ENCODE results near the gene FZD10. TPM values are rescaled to one million over a fixed set of nuclear protein-coding genes. Genes with fewer than 3 reads are reported as not detected.

FZD10 gene
- total and polyA plus RNA-seq, 2 of the 4 experiments (the other 2 are of a cell fraction): not detected

DNA sequence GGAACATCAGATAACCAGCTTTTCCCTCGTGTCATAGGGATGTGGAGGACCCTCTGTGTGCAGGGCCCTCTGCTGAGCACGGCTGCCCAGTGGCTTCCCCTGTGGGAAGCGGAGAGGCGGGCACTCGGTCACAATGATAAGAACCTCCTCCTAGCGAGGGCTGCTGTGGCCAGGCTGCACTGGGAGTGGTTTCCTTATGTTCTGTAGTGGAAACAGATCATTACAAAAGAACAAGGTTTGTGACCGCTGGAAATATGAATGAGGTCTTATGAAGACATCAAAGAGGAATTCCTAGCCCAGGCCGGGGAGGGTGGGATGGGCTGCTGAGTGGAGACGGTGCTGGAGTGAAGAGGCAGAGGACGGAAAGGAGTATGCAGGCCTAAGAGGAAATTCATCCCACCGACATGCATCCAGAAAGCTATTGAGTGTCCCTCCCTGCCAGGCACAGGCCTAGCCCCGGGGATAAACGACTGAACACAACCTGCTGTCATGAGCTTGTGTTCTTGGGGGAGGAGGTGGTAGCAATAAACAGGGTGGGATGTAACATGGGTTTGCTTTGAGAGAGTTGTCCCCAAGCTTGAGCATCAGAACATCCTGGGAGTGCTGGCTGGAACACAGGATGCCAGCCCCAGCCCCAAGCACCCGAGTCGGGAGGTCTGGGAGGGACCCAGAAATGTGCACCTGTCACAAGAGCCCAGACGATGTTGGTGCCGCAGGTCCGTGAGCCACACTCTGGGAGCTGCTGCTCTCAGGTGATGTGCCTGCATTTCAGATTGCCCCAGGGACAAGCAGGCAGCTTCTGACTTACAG is 37.5 kb downstream of the FZD10 start:
- ATAC-seq (ENCODE audit: low read depth): no peak

More for the DNA sequence above, 37.5 kb downstream of the FZD10 start:
- H2AK9ac ChIP-seq (replicated peaks; ENCODE audit: low read depth, low read length, poor library complexity): no peak overlapping the region
- H3K4me2 ChIP-seq (ENCODE audit: low read depth, low read length): no peak overlapping the region
- H4K20me1 ChIP-seq (ENCODE audit: insufficient read depth, low read length): no peaks in the 10 kb centered on the region
- no peaks in the 10 kb centered on the region for H3K9me1 ChIP-seq (ENCODE audit: insufficient read depth, low read length)
- no peak overlapping the region for H3K9ac ChIP-seq (ENCODE audit: low read depth, low read length)
- H3K4ac ChIP-seq (ENCODE audit: low read depth, low read length): no peak overlapping the region
- POLR2A ChIA-PET (ENCODE audit: unreplicated experiment): no interaction called here
- no peak overlapping the region for H3K4me3 ChIP-seq (ENCODE audit: insufficient read depth, low read depth, low read length)
- no peaks in the 10 kb centered on the region for H3K36me3 ChIP-seq (ENCODE audit: control insufficient read depth, insufficient read depth, low read length)
- H4K91ac ChIP-seq (ENCODE audit: insufficient read depth, low read depth, low read length): no peak overlapping the region
- H3K27ac ChIP-seq (ENCODE audit: insufficient read depth, low read length): no peak overlapping the region
- no TSS peak for BruUV-seq (replicated peaks)
- H2BK5ac ChIP-seq (ENCODE audit: low read depth, low read length, poor library complexity, severe bottlenecking): no peak overlapping the region
- H3K9me3 ChIP-seq (ENCODE audit: control insufficient read depth, insufficient read depth, low read length): peaks cover 50% of the 10 kb centered on the region
- no peak for TF ChIP-seq RAD21 (IDR thresholded peaks at IDR 0.05; ENCODE audit: low read length)
- TF ChIP-seq FOS (IDR thresholded peaks at IDR 0.05; ENCODE audit: low read depth, low read length): no peak
- TF ChIP-seq, protein P1, sequence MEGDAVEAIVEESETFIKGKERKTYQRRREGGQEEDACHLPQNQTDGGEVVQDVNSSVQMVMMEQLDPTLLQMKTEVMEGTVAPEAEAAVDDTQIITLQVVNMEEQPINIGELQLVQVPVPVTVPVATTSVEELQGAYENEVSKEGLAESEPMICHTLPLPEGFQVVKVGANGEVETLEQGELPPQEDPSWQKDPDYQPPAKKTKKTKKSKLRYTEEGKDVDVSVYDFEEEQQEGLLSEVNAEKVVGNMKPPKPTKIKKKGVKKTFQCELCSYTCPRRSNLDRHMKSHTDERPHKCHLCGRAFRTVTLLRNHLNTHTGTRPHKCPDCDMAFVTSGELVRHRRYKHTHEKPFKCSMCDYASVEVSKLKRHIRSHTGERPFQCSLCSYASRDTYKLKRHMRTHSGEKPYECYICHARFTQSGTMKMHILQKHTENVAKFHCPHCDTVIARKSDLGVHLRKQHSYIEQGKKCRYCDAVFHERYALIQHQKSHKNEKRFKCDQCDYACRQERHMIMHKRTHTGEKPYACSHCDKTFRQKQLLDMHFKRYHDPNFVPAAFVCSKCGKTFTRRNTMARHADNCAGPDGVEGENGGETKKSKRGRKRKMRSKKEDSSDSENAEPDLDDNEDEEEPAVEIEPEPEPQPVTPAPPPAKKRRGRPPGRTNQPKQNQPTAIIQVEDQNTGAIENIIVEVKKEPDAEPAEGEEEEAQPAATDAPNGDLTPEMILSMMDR (conservative IDR thresholded peaks at IDR 0.05; ENCODE audit: low read depth, low read length): no peak
- no peak for TF ChIP-seq RCOR1 (IDR thresholded peaks at IDR 0.05; ENCODE audit: insufficient replicate concordance, low read length)
- TF ChIP-seq CEBPB (IDR thresholded peaks at IDR 0.05; ENCODE audit: low read depth, low read length): no peak
- no peak for TF ChIP-seq RFX5 (IDR thresholded peaks at IDR 0.05; ENCODE audit: low read depth, low read length)
- no peak for TF ChIP-seq MXI1 (IDR thresholded peaks at IDR 0.05; ENCODE audit: borderline replicate concordance, low read depth, low read length)
- TF ChIP-seq, protein P2, sequence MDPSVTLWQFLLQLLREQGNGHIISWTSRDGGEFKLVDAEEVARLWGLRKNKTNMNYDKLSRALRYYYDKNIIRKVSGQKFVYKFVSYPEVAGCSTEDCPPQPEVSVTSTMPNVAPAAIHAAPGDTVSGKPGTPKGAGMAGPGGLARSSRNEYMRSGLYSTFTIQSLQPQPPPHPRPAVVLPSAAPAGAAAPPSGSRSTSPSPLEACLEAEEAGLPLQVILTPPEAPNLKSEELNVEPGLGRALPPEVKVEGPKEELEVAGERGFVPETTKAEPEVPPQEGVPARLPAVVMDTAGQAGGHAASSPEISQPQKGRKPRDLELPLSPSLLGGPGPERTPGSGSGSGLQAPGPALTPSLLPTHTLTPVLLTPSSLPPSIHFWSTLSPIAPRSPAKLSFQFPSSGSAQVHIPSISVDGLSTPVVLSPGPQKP (IDR thresholded peaks at IDR 0.05; ENCODE audit: borderline replicate concordance, low read depth, low read length): no peak
- TF ChIP-seq NFE2L2 (IDR thresholded peaks at IDR 0.05; ENCODE audit: low read depth, low read length): no peak
- H3K27me3 ChIP-seq (ENCODE audit: control insufficient read depth, insufficient read depth, low read length): no peaks in the 10 kb centered on the region
- 90% methylated on average over 2 of the region's 18 CpGs; no CpG with 5 or more reads in 1 of the 2 experiments for WGBS, 2 experiments (ENCODE audit: extremely low coverage in 2 of 2, insufficient read length in 1 of 2)
- no peaks in the 10 kb centered on the region for H3K79me1 ChIP-seq (ENCODE audit: low read depth in 1 of 2, low read length in 2 of 2)
- no peak overlapping the region for H2BK20ac ChIP-seq (ENCODE audit: low read depth, low read length)
- dilution Hi-C loops (cut with HindIII; ENCODE audit: low sequenced_read_pairs, unreplicated experiment) (no loop called here), in situ Hi-C loops (cut with MboI; ENCODE audit: low sequenced_read_pairs) (no loop called here), intact Hi-C loops (cut with micrococcal nuclease) (no loop called here)
- no peak overlapping the region for H3K18ac ChIP-seq (ENCODE audit: low read depth, low read length)
- no peak overlapping the region for H2BK120ac ChIP-seq (ENCODE audit: low read depth, low read length)
- H3K4me1 ChIP-seq (ENCODE audit: control insufficient read depth, insufficient read depth, low read length): no peaks in the 10 kb centered on the region
- no peak for DNase-seq
- H3K14ac ChIP-seq (replicated peaks; ENCODE audit: low read depth, low read length): no peak overlapping the region
- H3K23ac ChIP-seq (ENCODE audit: low read depth, low read length): no peak overlapping the region
- H4K5ac ChIP-seq (ENCODE audit: low read depth, low read length): no peak overlapping the region
- no peak overlapping the region for H2AFZ ChIP-seq (replicated peaks; ENCODE audit: low read length, poor library complexity)
- H3K56ac ChIP-seq (ENCODE audit: extremely low read depth, insufficient read depth, low read length): no peak overlapping the region
- H2AK5ac ChIP-seq (ENCODE audit: low read depth, low read length): no peak overlapping the region
- no peak overlapping the region for H4K8ac ChIP-seq (ENCODE audit: low read depth in 2 of 2, low read length in 2 of 2)
- CTCF ChIA-PET: no interaction called here
- H2BK15ac ChIP-seq (ENCODE audit: low read depth, low read length): no peak overlapping the region

All from IMR-90 (cell line).